RWPE2 (cell line): Measurements from ENCODE around the gene VGLL2.
A peak's percentile ranks its signal among the peaks of the same experiment; 100 is the strongest.

Experiments used
- ATAC-seq: fragments of 200-7000 bp; cut with Tn5 transposase; 3 replicates; pipeline ENCODE4 v1.9.1; 2021; ENCODE audit warnings: low read depth
- DNase-seq: peaks from one replicate; pipeline ENCODE4 v3.0.0-alpha.2; 2020; ENCODE audit warnings: low spot score
- H3K27ac ChIP-seq: fragments of 450-650 bp; 2 replicates; pipeline ENCODE4 v1.5.1; 2017; ENCODE audit warnings: mild to moderate bottlenecking; ENCODE audit not compliant: poor library complexity, severe bottlenecking
- H3K27me3 ChIP-seq: fragments of 250-450 bp; sonication (Bioruptor Pico); 2 replicates; pipeline ENCODE4 v1.5.1; 2021; ENCODE audit warnings: mild to moderate bottlenecking, moderate library complexity; ENCODE audit not compliant: insufficient read depth, poor library complexity, severe bottlenecking
- H3K36me3 ChIP-seq: fragments of 250-450 bp; sonication (Bioruptor Pico); 2 replicates; pipeline ENCODE4 v1.5.1; 2020; ENCODE audit warnings: low read depth, mild to moderate bottlenecking, moderate library complexity
- H3K4me1 ChIP-seq: fragments of 250-450 bp; sonication (Bioruptor Pico); 2 replicates; pipeline ENCODE4 v1.5.1; 2021; ENCODE audit warnings: mild to moderate bottlenecking, moderate library complexity; ENCODE audit not compliant: insufficient read depth, poor library complexity, severe bottlenecking
- H3K4me3 ChIP-seq: fragments of 250-450 bp; sonication (Bioruptor Pico); 2 replicates; pipeline ENCODE4 v1.5.1; 2021; ENCODE audit warnings: mild to moderate bottlenecking, moderate library complexity; ENCODE audit not compliant: severe bottlenecking
- H3K9me3 ChIP-seq: fragments of 250-450 bp; sonication (Bioruptor Pico); 2 replicates; pipeline ENCODE4 v1.5.1; 2021; ENCODE audit warnings: mild to moderate bottlenecking, moderate library complexity; ENCODE audit not compliant: severe bottlenecking
- CTCF ChIP-seq: fragments of 450-650 bp; IDR thresholded peaks from one replicate; pipeline ENCODE4 v1.5.1; 2017; ENCODE audit warnings: mild to moderate bottlenecking, moderate library complexity; ENCODE audit not compliant: poor library complexity, severe bottlenecking

The VGLL2 gene

GRCh38 chr6:117264369-117264691 is 1.0 kb upstream of the VGLL2 start:
- no peak overlapping the region for H3K27ac ChIP-seq
- no peaks in the 10 kb centered on the region for H3K36me3 ChIP-seq
- H3K4me3 ChIP-seq: no peak overlapping the region
- peaks cover 3% of the 10 kb centered on the region for H3K9me3 ChIP-seq
- ATAC-seq: 0 out of 3 replicates have a peak, but pooled peaks have one; percentile 20
- TF ChIP-seq CTCF: no peak
- no peak for DNase-seq
- no peaks in the 10 kb centered on the region for H3K4me1 ChIP-seq
- H3K27me3 ChIP-seq: peaks cover 99% of the 10 kb centered on the region

GRCh38 chr6:117264692-117265409 is 507 bp upstream of the VGLL2 start:
- no peak for TF ChIP-seq CTCF
- DNase-seq (no peak), ATAC-seq (peak; percentile 28; the same call in 2 of the 3 replicates)
- no peak overlapping the region for H3K4me3 ChIP-seq
- H3K36me3 ChIP-seq: no peaks in the 10 kb centered on the region
- H3K4me1 ChIP-seq: no peaks in the 10 kb centered on the region
- peaks cover 99% of the 10 kb centered on the region for H3K27me3 ChIP-seq
- H3K27ac ChIP-seq: no peak overlapping the region
- no peaks in the 10 kb centered on the region for H3K9me3 ChIP-seq

GRCh38 chr6:117266257-117267053 is 1.1 kb downstream of the VGLL2 start:
- peaks cover 97% of the 10 kb centered on the region for H3K27me3 ChIP-seq
- no peak overlapping the region for H3K27ac ChIP-seq
- H3K36me3 ChIP-seq: no peaks in the 10 kb centered on the region
- DNase-seq (no peak), ATAC-seq (no peak)
- no peaks in the 10 kb centered on the region for H3K4me1 ChIP-seq
- no peak for TF ChIP-seq CTCF
- H3K4me3 ChIP-seq: no peak overlapping the region
- H3K9me3 ChIP-seq: no peaks in the 10 kb centered on the region

GRCh38 chr6:117267054-117267347 is 1.6 kb downstream of the VGLL2 start:
- TF ChIP-seq CTCF: no peak
- Histone ChIP-seq H3K27me3 (peaks cover 97% of the 10 kb centered on the region), H3K36me3 (no peaks in the 10 kb centered on the region), H3K27ac (no peak overlapping the region), H3K4me3 (no peak overlapping the region), H3K4me1 (no peaks in the 10 kb centered on the region), H3K9me3 (no peaks in the 10 kb centered on the region)
- no peak for ATAC-seq
- no peak for DNase-seq
